ENCODE results near the gene SGPL1. TPM values are rescaled to one million over a fixed set of nuclear protein-coding genes. Genes with fewer than 3 reads are reported as not detected.

Gene SGPL1
- total and polyA plus RNA-seq, 2 of the 8 experiments (the other 6 are each of a cell fraction or from before 2014, with no cell fraction given) = 20.5 to 51.6 TPM

DNA sequence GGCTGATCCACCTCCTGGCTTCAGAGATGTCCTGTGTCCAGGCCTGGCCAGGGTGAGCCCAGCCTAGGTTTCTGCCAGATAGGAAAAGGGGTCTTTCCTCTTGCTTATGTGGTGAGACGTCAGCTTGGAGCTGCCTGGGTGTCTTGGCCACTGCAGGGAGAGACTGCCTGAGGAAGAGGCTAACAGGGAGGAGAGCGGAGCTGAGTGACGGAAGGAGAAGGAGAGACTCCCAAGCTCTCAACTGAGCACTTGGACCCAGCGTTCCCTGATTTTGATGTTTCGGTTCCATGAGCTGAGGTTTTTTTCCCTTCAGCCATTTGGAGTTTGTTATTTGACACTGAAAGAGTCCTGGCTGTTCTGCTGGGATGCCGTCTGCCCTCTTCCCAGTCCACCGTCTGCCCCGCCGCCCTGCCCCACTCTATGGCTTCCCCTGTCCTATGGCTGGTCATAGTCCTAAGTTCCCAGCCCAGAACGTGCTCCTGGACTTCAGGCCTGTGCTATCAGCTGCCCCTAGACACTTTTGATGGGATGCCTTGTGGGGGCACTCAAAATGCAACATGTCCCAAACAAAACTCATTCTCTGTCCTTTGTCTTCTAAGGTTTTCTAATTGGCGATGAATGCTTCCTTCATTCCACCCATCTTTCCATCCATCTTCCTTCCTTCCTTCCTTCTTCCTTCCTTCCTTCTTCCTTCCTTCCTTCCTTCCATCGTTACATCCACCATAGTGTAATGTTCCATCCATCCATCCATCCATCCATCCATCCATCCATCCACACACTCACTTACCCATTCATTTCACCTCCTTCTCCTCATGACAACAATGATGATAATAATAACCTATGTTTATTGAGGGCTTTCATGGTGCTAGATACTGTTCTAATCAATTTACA, 92.9 kb downstream of the SGPL1 start:
- FAIRE-seq (no peak), DNase-seq (ENCODE audit: low read depth in 1 of 2, low spot score in 2 of 2) (no peak)
- Histone ChIP-seq H2AK5ac (ENCODE audit: low read depth, low read length) (no peak overlapping the region), H3K23me2 (ENCODE audit: low read depth, low read length) (peaks cover 3% of the 10 kb centered on the region; the same call in 1 of the 2 replicates), H4K8ac (ENCODE audit: extremely low read depth, insufficient read depth, low read length) (no peak overlapping the region), H4K91ac (replicated peaks; ENCODE audit: insufficient read length, low read length) (no peak overlapping the region), H3K79me1 (ENCODE audit: low read depth, low read length) (no peaks in the 10 kb centered on the region), H2BK12ac (ENCODE audit: low read depth, low read length) (no peak overlapping the region), H3K27ac (ENCODE audit: low read depth, low read length) (no peak overlapping the region), H3K4me2 (ENCODE audit: insufficient read depth in 1 of 2, low read depth in 2 of 2, low read length in 2 of 2) (no peak overlapping the region), H2BK120ac (replicated peaks; ENCODE audit: low read depth, low read length) (no peak overlapping the region), H3K9me3 (ENCODE audit: insufficient read depth in 2 of 2, low read depth in 1 of 2, low read length in 1 of 2) (no peaks in the 10 kb centered on the region), H2BK15ac (ENCODE audit: low read length) (no peak overlapping the region), H3K4me3 (ENCODE audit: extremely low read depth in 1 of 4, insufficient read depth in 2 of 4, low read depth in 3 of 4, low read length in 4 of 4) (no peak overlapping the region), H3K27me3 (replicated peaks in 1 of 4; ENCODE audit: control insufficient read depth in 3 of 4, extremely low read depth in 1 of 4, insufficient read depth in 3 of 4, low read length in 3 of 4) (no peaks in the 10 kb centered on the region), H4K20me1 (replicated peaks in 1 of 2; ENCODE audit: control insufficient read depth in 1 of 2, insufficient read depth in 2 of 2, low read length in 2 of 2) (no peaks in the 10 kb centered on the region), H3K79me2 (ENCODE audit: control insufficient read depth in 1 of 2, insufficient read depth in 2 of 2, low read length in 2 of 2) (no peaks in the 10 kb centered on the region), H3K4ac (replicated peaks; ENCODE audit: insufficient read length, low read depth, low read length) (no peak overlapping the region), H3K14ac (ENCODE audit: insufficient read length) (no peak overlapping the region), H2BK20ac (ENCODE audit: low read length) (no peak overlapping the region), H3K4me1 (replicated peaks in 1 of 4; ENCODE audit: control insufficient read depth in 3 of 4, insufficient read depth in 4 of 4, low read length in 3 of 4) (no peaks in the 10 kb centered on the region; a peak in 2 of 7 replicates), H2AFZ (ENCODE audit: low read length) (no peak overlapping the region), H4K5ac (ENCODE audit: insufficient read length, low read depth, low read length) (no peak overlapping the region), H3K36me3 (ENCODE audit: control insufficient read depth in 2 of 4, insufficient read depth in 4 of 4, low read length in 3 of 4) (no peaks in the 10 kb centered on the region), H3K9ac (replicated peaks in 1 of 4; ENCODE audit: extremely low read depth in 1 of 4, low read depth in 3 of 4, low read length in 3 of 4) (no peak overlapping the region), H2BK5ac (ENCODE audit: low read depth, low read length) (no peak overlapping the region), H3K56ac (replicated peaks; ENCODE audit: insufficient read length, low read depth, low read length) (peak overlapping the region; percentile 84), H3K18ac (ENCODE audit: extremely low read depth, low read length) (peak overlapping the region; percentile 9; the same call in 1 of the 2 replicates), H3K23ac (ENCODE audit: insufficient read length) (no peak overlapping the region)
- TF ChIP-seq KDM4A (IDR thresholded peaks at IDR 0.05; ENCODE audit: low read depth, low read length, severe bottlenecking) (no peak), SP1 (IDR thresholded peaks at IDR 0.05; ENCODE audit: low read depth, low read length) (no peak), KDM5A (IDR thresholded peaks at IDR 0.05; ENCODE audit: low read length) (no peak), CBX8 (IDR thresholded peaks at IDR 0.05; ENCODE audit: borderline replicate concordance, low read depth, low read length) (no peak), ASH2L (IDR thresholded peaks at IDR 0.05; ENCODE audit: low read length) (no peak), RAD21 (IDR thresholded peaks at IDR 0.05 in 1 of 2, conservative IDR thresholded peaks at IDR 0.05 in 1 of 2; ENCODE audit: low read depth in 2 of 2, low read length in 2 of 2) (no peak)
- CTCF ChIA-PET (ENCODE audit: partially characterized antibody) = interaction anchor here (0.8 to 13.3 kb wide), 6 partner anchors 10 to 376 kb away, joined by 3 to 237 read pairs (median 4); no protein-coding TSS in a partner anchor
- WGBS, 2 experiments (ENCODE audit: extremely low coverage in 1 of 2, insufficient coverage in 1 of 2, insufficient read length in 1 of 2, insufficient replicate concordance in 2 of 2, low coverage in 1 of 2, low lambda C conversion rate in 2 of 2, missing lambda C conversion rate in 1 of 2) = 88 to 100% methylated on average over 1 to 11 of the region's 12 CpGs
- POLR2A ChIA-PET (ENCODE audit: partially characterized antibody) = no interaction called here
